Measurements from ENCODE around the gene HPSE2. TPM values are rescaled to one million over a fixed set of nuclear protein-coding genes. Genes with fewer than 3 reads are reported as not detected.

The HPSE2 gene
- total and polyA plus RNA-seq, 2 of the 13 experiments (the other 11 are each of a cell fraction or from before 2014, with no cell fraction given): 0.01 TPM; not detected in 1

DNA sequence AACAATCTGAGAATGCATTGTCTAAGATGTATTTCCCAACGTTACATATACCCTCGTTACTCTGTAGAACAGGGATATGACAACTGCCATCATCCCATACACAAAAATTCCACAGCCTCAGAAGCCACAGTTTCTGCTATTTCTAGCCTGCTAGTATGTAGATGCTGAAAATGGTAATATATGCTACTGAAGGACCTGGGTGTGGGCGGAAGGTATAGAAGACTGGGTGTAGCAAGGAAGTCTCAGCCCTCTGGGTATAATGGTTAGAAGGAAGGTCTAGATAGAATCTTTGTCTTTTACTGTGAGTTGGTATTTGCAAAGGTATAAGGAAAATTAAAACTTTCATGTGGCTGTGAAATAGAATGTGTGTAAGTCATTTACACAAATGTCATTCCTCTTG lies 709.7 kb downstream of the HPSE2 start:
- CTCF ChIA-PET (ENCODE audit: low intra/inter-chr PET ratio, low total read pairs): no interaction called here
- H3K9ac ChIP-seq (ENCODE audit: insufficient read depth, low read depth, low read length): no peak overlapping the region
- no peaks in the 10 kb centered on the region for H4K20me1 ChIP-seq (ENCODE audit: insufficient read depth, low read length)
- no peak overlapping the region for H2AFZ ChIP-seq (ENCODE audit: low read length)
- no peaks in the 10 kb centered on the region for H3K4me1 ChIP-seq (ENCODE audit: insufficient read depth, low read length)
- H3K4me2 ChIP-seq (ENCODE audit: low read depth, low read length): no peak overlapping the region
- intact Hi-C loops (cut with micrococcal nuclease; ENCODE audit: unreplicated experiment) (no loop called here), in situ Hi-C loops (cut with HindIII; ENCODE audit: extremely low pct_ligation_motif_present, low pct_unique_long_range_greater_than_20kb) (no loop called here)
- FAIRE-seq: no peak
- POLR2A ChIA-PET: no interaction called here
- H3K9me3 ChIP-seq (ENCODE audit: low read length): no peaks in the 10 kb centered on the region
- no peak for ATAC-seq
- no TSS peak for BruUV-seq (replicated peaks)
- no peak overlapping the region for H3K27ac ChIP-seq (ENCODE audit: extremely low read length, insufficient read depth, low read length)
- no peaks in the 10 kb centered on the region for H3K79me2 ChIP-seq (ENCODE audit: insufficient read depth, low read length)
- TF ChIP-seq ZC3H4 (CRISPR knock-in tag; IDR thresholded peaks at IDR 0.05; ENCODE audit: borderline replicate concordance) (no peak), U2AF2 (IDR thresholded peaks at IDR 0.05; ENCODE audit: low read depth, low read length) (no peak), SNAPC2 (CRISPR knock-in tag; IDR thresholded peaks at IDR 0.05) (no peak), ZNF547 (CRISPR knock-in tag; IDR thresholded peaks at IDR 0.05) (no peak), SMARCE1 (IDR thresholded peaks at IDR 0.05; ENCODE audit: borderline replicate concordance) (no peak), HNF4A (CRISPR knock-in tag; IDR thresholded peaks at IDR 0.05) (no peak), ZNF792 (CRISPR knock-in tag; IDR thresholded peaks at IDR 0.05) (no peak), JDP2 (CRISPR knock-in tag; IDR thresholded peaks at IDR 0.05; ENCODE audit: borderline replicate concordance) (no peak), TBX2 (CRISPR knock-in tag; IDR thresholded peaks at IDR 0.05; ENCODE audit: borderline replicate concordance) (no peak), JUN (CRISPR knock-in tag; IDR thresholded peaks at IDR 0.05) (no peak), HOXD1 (CRISPR knock-in tag; IDR thresholded peaks at IDR 0.05) (no peak)
- TF ChIP-seq, protein P1, sequence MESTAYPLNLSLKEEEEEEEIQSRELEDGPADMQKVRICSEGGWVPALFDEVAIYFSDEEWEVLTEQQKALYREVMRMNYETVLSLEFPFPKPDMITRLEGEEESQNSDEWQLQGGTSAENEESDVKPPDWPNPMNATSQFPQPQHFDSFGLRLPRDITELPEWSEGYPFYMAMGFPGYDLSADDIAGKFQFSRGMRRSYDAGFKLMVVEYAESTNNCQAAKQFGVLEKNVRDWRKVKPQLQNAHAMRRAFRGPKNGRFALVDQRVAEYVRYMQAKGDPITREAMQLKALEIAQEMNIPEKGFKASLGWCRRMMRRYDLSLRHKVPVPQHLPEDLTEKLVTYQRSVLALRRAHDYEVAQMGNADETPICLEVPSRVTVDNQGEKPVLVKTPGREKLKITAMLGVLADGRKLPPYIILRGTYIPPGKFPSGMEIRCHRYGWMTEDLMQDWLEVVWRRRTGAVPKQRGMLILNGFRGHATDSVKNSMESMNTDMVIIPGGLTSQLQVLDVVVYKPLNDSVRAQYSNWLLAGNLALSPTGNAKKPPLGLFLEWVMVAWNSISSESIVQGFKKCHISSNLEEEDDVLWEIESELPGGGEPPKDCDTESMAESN (CRISPR knock-in tag; conservative IDR thresholded peaks at IDR 0.05): no peak
- DNase-seq (ENCODE audit: low spot score): no peak
- H3K4me3 ChIP-seq (replicated peaks in 1 of 3; ENCODE audit: insufficient read depth in 1 of 3, low read depth in 2 of 3, low read length in 3 of 3): no peak overlapping the region
- WGBS (ENCODE audit: low lambda C conversion rate): 2% methylated on average over 3 of the region's 3 CpGs
- H3K27me3 ChIP-seq (ENCODE audit: control insufficient read depth in 1 of 2, insufficient read depth in 2 of 2, low read length in 2 of 2): 0 out of 5 replicates have a peak, but pooled peaks cover 0 to 6% of the 10 kb centered on the region in 2 experiments
- H3K36me3 ChIP-seq (replicated peaks in 1 of 2; ENCODE audit: control insufficient read depth in 1 of 2, insufficient read depth in 2 of 2, low read length in 2 of 2): no peaks in the 10 kb centered on the region
